ENCODE results near the gene HECTD4.

The HECTD4 gene

DNA sequence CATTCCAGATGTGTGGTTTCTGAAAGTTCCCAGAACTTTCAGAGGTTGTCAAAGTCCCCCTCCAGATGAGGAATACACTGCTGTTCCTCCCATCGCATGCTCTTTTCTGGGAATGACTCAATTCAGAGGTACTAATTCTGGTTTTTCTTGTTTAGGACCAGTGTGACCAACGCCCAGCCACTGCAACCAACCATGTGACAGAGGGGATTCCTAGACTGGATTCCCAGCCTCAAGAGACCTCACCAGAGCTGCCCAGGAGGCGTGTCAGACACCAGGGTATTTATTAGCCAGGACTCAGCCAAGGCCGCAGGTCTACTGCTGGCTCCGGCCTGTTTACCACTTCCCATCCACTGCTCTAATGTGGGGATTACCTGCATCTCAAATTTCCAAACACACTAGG is 232.6 kb downstream of the HECTD4 start:
- Histone ChIP-seq H3K36me3 (ENCODE audit: insufficient read depth, insufficient read length, low read length) (peaks cover 85% of the 10 kb centered on the region), H3K4me3 (ENCODE audit: insufficient read length, low read depth) (no peak overlapping the region)

DNA sequence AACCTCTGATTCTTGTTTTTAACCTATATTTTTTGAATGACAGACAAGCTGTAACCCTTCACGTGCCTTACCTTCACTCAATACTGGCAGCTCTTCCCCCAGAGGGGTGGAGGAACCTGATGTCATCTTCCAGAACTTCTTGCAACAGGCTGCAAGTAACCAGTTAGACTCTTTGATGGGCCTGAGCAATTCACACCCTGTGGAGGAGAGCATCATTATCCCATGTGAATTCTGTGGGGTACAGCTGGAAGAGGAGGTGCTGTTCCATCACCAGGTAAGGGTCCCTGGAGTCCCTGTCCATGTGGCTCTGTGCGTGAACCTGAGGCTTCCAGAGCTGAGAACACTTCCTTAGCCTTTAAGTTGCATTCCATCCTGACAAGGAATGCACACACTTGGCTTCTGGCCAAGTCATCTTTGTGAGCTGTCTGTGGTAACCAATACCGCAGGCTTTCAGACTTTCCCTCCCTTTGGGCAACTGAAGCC is 234.2 kb downstream of the HECTD4 start:
- Histone ChIP-seq H3K27me3 (ENCODE audit: insufficient read depth, insufficient read length) (no peaks in the 10 kb centered on the region), H3K4me3 (ENCODE audit: insufficient read length, low read depth) (no peak overlapping the region), H3K9me3 (ENCODE audit: insufficient read depth, low read length) (no peaks in the 10 kb centered on the region), H3K9ac (ENCODE audit: insufficient read length, low read depth) (no peak overlapping the region), H3K4me1 (ENCODE audit: insufficient read depth, insufficient read length) (no peaks in the 10 kb centered on the region), H3K36me3 (ENCODE audit: insufficient read depth, insufficient read length, low read length) (peaks cover 85% of the 10 kb centered on the region)
- no peak for DNase-seq (ENCODE audit: low read depth, low spot score)
- TF ChIP-seq ZNF274 (IDR thresholded peaks at IDR 0.05; ENCODE audit: low read depth, low read length) = no peak
- no peak for TF ChIP-seq YY1 (IDR thresholded peaks at IDR 0.05; ENCODE audit: insufficient read depth, insufficient read length)
- TF ChIP-seq SUZ12 (IDR thresholded peaks at IDR 0.05; ENCODE audit: extremely low read depth, insufficient read depth, insufficient read length) = no peak

More for the DNA sequence above, 232.6 kb downstream of the HECTD4 start:
- H3K9ac ChIP-seq (ENCODE audit: insufficient read length, low read depth) = no peak overlapping the region
- no peak for DNase-seq (ENCODE audit: low read depth, low spot score)
- H3K9me3 ChIP-seq (ENCODE audit: insufficient read depth, low read length) = no peaks in the 10 kb centered on the region
- H3K27me3 ChIP-seq (ENCODE audit: insufficient read depth, insufficient read length) = no peaks in the 10 kb centered on the region
- H3K4me1 ChIP-seq (ENCODE audit: insufficient read depth, insufficient read length) = no peaks in the 10 kb centered on the region
- TF ChIP-seq YY1 (IDR thresholded peaks at IDR 0.05; ENCODE audit: insufficient read depth, insufficient read length) (no peak), SUZ12 (IDR thresholded peaks at IDR 0.05; ENCODE audit: extremely low read depth, insufficient read depth, insufficient read length) (no peak), ZNF274 (IDR thresholded peaks at IDR 0.05; ENCODE audit: low read depth, low read length) (no peak)

DNA sequence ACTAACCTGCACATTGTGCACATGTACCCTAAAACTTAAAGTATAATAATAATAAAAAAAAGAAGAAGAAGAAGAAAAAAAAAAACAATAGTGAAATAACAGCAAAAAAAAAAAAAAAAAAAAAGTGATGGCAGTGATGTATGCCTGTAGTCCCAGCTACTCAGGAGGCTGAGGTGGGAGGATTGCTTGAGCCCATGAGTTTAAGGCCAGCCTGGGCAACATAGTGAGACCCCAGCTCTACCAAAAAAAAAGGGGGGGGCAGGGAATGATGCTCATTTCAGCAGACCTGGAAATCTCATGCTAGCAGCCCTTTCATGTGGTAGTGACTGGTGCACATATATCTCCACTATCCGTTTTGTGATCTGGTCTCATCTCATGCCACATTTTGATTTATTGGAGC is 236.1 kb downstream of the HECTD4 start:
- H3K4me1 ChIP-seq (ENCODE audit: insufficient read depth, insufficient read length) = no peaks in the 10 kb centered on the region
- H3K9ac ChIP-seq (ENCODE audit: insufficient read length, low read depth) = no peak overlapping the region
- H3K9me3 ChIP-seq (ENCODE audit: insufficient read depth, low read length) = no peaks in the 10 kb centered on the region
- H3K36me3 ChIP-seq (ENCODE audit: insufficient read depth, insufficient read length, low read length) = peaks cover 81% of the 10 kb centered on the region
- TF ChIP-seq YY1 (IDR thresholded peaks at IDR 0.05; ENCODE audit: insufficient read depth, insufficient read length) (no peak), ZNF274 (IDR thresholded peaks at IDR 0.05; ENCODE audit: low read depth, low read length) (no peak), SUZ12 (IDR thresholded peaks at IDR 0.05; ENCODE audit: extremely low read depth, insufficient read depth, insufficient read length) (no peak)
- no peak for DNase-seq (ENCODE audit: low read depth, low spot score)
- no peaks in the 10 kb centered on the region for H3K27me3 ChIP-seq (ENCODE audit: insufficient read depth, insufficient read length)
- H3K4me3 ChIP-seq (ENCODE audit: insufficient read length, low read depth) = no peak overlapping the region

DNA sequence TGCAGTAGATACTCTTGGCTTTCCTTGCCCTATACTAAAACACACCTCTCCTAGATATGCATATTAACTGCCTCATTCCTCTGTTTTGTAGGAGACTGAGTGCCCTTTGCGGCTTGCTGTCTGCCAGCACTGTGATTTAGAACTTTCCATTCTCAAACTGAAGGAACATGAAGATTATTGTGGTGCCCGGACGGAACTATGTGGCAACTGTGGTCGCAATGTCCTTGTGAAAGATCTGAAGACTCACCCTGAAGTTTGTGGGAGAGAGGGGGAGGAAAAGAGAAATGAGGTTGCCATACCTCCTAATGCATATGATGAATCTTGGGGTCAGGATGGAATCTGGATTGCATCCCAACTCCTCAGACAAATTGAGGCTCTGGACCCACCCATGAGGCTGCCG is 241.5 kb downstream of the HECTD4 start:
- Histone ChIP-seq H3K4me3 (ENCODE audit: insufficient read length, low read depth) (no peak overlapping the region), H3K4me1 (ENCODE audit: insufficient read depth, insufficient read length) (no peaks in the 10 kb centered on the region), H3K27me3 (ENCODE audit: insufficient read depth, insufficient read length) (no peaks in the 10 kb centered on the region), H3K9ac (ENCODE audit: insufficient read length, low read depth) (no peak overlapping the region), H3K9me3 (ENCODE audit: insufficient read depth, low read length) (no peaks in the 10 kb centered on the region), H3K36me3 (ENCODE audit: insufficient read depth, insufficient read length, low read length) (peaks cover 70% of the 10 kb centered on the region)
- DNase-seq (ENCODE audit: low read depth, low spot score) = no peak
- no peak for TF ChIP-seq YY1 (IDR thresholded peaks at IDR 0.05; ENCODE audit: insufficient read depth, insufficient read length)

DNA sequence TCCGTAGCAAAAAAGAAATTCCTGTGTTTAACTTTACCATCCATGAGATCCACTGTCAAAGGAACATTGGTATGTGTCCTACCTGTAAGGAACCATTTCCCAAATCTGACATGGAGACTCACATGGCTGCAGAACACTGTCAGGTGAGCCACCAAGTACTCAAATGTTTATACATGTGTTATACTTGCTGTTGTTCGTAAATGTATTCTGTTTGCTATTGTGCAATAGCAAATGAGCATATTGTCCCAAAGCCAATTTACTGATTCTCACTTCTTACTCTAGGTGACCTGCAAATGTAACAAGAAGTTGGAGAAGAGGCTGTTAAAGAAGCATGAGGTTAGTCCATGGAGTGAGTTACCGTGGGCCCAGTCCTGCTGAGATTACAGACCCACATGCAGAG is 247.5 kb downstream of the HECTD4 start:
- DNase-seq (ENCODE audit: low read depth, low spot score) = no peak
- no peaks in the 10 kb centered on the region for H3K4me1 ChIP-seq (ENCODE audit: insufficient read depth, insufficient read length)
- no peak overlapping the region for H3K4me3 ChIP-seq (ENCODE audit: insufficient read length, low read depth)
- TF ChIP-seq SUZ12 (IDR thresholded peaks at IDR 0.05; ENCODE audit: extremely low read depth, insufficient read depth, insufficient read length) = no peak
- no peak for TF ChIP-seq ZNF274 (IDR thresholded peaks at IDR 0.05; ENCODE audit: low read depth, low read length)
- TF ChIP-seq YY1 (IDR thresholded peaks at IDR 0.05; ENCODE audit: insufficient read depth, insufficient read length) = no peak
- no peak overlapping the region for H3K9ac ChIP-seq (ENCODE audit: insufficient read length, low read depth)
- H3K27me3 ChIP-seq (ENCODE audit: insufficient read depth, insufficient read length) = no peaks in the 10 kb centered on the region
- peaks cover 41% of the 10 kb centered on the region for H3K36me3 ChIP-seq (ENCODE audit: insufficient read depth, insufficient read length, low read length)
- no peaks in the 10 kb centered on the region for H3K9me3 ChIP-seq (ENCODE audit: insufficient read depth, low read length)

DNA sequence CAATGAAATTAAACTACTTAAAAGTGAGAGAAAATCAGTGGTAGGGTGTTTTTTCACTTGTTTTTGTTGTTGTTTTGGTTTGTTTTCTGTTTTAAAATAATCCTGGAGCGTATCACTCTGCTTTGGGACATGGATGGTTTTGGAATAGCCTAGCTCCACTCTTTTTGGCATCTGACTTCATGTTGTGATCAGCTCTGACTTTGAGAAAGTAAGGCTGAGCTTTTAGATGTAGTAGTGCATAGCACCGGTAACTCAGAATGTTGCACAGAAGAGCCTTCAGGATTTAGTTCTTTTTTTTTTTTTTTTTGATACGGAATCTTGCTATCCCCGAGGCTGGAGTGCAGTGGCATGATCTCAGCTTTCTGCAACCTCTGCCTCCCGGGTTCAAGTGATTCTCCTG is 248.8 kb downstream of the HECTD4 start:
- DNase-seq (ENCODE audit: low read depth, low spot score) = no peak
- Histone ChIP-seq H3K9me3 (ENCODE audit: insufficient read depth, low read length) (no peaks in the 10 kb centered on the region), H3K27me3 (ENCODE audit: insufficient read depth, insufficient read length) (no peaks in the 10 kb centered on the region), H3K36me3 (ENCODE audit: insufficient read depth, insufficient read length, low read length) (peaks cover 31% of the 10 kb centered on the region), H3K4me1 (ENCODE audit: insufficient read depth, insufficient read length) (no peaks in the 10 kb centered on the region), H3K9ac (ENCODE audit: insufficient read length, low read depth) (no peak overlapping the region), H3K4me3 (ENCODE audit: insufficient read length, low read depth) (no peak overlapping the region)
- TF ChIP-seq SUZ12 (IDR thresholded peaks at IDR 0.05; ENCODE audit: extremely low read depth, insufficient read depth, insufficient read length) (no peak), YY1 (IDR thresholded peaks at IDR 0.05; ENCODE audit: insufficient read depth, insufficient read length) (no peak), ZNF274 (IDR thresholded peaks at IDR 0.05; ENCODE audit: low read depth, low read length) (no peak)

DNA sequence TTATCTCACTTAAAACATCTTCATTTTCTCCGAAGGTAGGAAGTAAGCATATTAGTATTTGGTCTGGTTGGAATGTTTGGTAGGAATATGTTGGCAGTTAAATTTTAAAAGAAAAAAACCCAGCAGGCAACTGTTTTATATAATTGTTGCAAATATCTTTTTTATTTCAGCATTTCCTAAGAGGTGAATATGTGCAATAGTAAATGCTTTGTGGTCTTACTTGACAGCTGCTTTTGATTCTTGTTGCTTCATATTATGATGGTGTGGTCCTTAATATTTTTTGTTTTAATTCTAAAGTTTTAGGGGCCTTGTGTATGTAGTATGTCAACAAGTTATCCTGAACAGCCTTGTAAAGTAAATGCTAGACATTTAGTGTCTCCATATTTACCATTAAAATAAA is 250.5 kb downstream of the HECTD4 start:
- TF ChIP-seq SUZ12 (IDR thresholded peaks at IDR 0.05; ENCODE audit: extremely low read depth, insufficient read depth, insufficient read length) = no peak
- no peak for TF ChIP-seq ZNF274 (IDR thresholded peaks at IDR 0.05; ENCODE audit: low read depth, low read length)
- no peak for TF ChIP-seq YY1 (IDR thresholded peaks at IDR 0.05; ENCODE audit: insufficient read depth, insufficient read length)
- Histone ChIP-seq H3K4me1 (ENCODE audit: insufficient read depth, insufficient read length) (no peaks in the 10 kb centered on the region), H3K36me3 (ENCODE audit: insufficient read depth, insufficient read length, low read length) (peaks cover 30% of the 10 kb centered on the region), H3K9ac (ENCODE audit: insufficient read length, low read depth) (no peak overlapping the region), H3K9me3 (ENCODE audit: insufficient read depth, low read length) (no peaks in the 10 kb centered on the region), H3K27me3 (ENCODE audit: insufficient read depth, insufficient read length) (no peaks in the 10 kb centered on the region), H3K4me3 (ENCODE audit: insufficient read length, low read depth) (no peak overlapping the region)
- no peak for DNase-seq (ENCODE audit: low read depth, low spot score)

Measured in NT2/D1 (cell line).